GM18517 (cell line): Measurements from ENCODE around the gene WBP11.

Experiments used
- ATAC-seq: cut with Tn5 transposase; IDR thresholded peaks from one replicate; pipeline ENCODE4 v1.9.1; 2021; ENCODE audit warnings: mild to moderate bottlenecking, moderate library complexity; ENCODE audit not compliant: unreplicated experiment

The WBP11 gene

DNA sequence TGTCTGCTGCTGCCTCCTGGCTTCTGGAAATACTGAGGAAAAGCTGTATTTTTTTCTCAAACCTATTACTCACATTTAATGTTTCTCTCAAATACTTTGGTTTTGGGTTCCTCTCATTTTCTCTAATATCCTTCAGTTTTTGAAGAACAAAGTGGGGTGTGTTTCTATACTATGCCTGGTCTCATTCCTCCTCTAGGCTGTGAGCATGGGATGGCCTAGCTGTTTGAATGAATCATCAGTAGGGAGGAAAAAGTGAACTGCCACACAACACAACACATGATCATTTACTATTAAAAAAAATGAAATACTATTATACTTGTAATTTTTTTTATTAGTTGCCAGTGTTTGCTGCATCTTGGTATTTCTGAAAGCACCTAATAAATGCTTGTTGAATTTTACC is 22.0 kb upstream of the WBP11 start:
- ATAC-seq, result no peak

GRCh38 chr12:14824012-14824634 is 20.8 kb upstream of the WBP11 start:
- no peak for ATAC-seq

DNA sequence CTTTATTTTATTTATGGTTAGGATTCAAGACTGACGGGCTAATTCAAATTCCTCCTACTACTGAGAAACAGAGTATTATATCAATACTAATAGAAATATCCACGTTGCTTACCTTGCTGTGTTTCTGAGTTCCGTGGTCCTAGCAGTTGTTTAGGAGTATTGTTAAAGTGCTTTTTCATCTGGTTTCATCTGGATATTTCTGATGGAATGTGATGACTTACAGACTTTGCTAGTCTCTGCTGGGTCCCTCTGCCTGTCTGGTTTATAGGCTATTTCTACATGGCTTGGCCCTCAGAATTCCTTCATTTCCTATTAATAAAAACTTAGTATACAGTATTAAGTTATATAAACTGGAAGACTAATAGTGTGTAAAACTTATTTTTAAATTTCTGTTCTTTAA is 10.7 kb upstream of the WBP11 start, which contains the start of gene SMCO3:
TSS of gene SMCO3 (minus strand) at position 169 of the 400 bp plus-strand sequence. CDS start 7,502 bp downstream, outside the sequence.
- no peak for ATAC-seq

DNA sequence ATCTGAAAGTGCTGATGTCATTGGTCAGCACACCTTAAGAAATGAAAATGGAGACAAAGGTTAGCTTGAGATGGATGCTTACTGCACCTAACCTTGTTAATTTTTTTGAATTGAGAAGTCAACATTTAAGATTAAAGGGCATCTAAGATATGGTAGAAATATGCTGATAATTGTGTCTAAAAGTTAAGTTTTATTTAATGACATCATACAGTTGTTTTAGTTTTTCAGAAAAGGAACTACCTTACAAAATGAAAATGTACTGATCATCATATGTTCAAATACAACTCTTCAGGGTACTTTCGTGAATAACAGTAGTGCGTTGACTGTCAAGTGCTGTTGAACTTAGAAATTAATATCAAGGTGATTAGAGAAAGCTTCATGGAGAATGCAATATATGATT is 8.2 kb upstream of the WBP11 start:
- no peak for ATAC-seq

GRCh38 chr12:14810953-14811483 is 7.7 kb upstream of the WBP11 start:
- ATAC-seq, result no peak

- no peak for ATAC-seq
These were observed 7.1 kb upstream of the WBP11 start for GRCh38 chr12:14810167-14810952.

GRCh38 chr12:14803830-14804160 is 517 bp upstream of the WBP11 start:
- peak; percentile 26 for ATAC-seq

DNA sequence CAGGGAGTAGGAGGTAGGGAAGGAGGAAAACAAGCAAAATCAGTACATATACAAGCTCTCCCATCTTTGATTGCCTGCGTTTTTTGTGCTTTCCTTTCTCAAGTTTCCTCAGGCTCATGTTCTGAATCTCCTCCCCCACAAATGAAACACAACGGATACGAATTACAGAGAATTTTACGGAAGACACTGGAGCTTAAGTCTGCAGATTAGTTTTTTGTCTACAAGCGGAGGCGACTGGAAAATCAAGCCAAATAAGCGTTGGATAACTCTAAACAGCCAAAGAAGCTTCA is 612 bp downstream of the WBP11 start:
- no peak for ATAC-seq

- no peak for ATAC-seq
These were observed 1.0 kb downstream of the WBP11 start for GRCh38 chr12:14802247-14802646.

DNA sequence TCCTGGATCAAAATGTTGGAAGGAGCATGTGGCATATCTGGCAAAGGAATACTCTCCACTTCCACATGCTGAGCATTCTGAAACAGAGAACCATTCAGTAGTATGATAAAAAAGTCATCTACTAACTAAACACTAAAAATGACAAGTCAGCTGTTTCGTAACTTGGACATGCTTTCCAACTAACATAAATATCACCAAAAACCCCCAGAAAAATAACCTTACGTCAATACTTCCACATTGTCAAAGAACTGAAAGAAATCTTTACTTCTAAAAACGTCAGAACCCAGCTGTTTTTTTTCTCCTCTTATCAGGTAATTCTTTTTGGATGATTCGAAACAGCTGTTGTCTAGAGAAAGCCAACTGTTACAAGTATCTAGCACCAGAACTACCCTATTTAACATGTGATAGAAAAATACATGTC is 8.2 kb downstream of the WBP11 start:
- no peak for ATAC-seq

GRCh38 chr12:14785568-14785967 is 17.7 kb downstream of the WBP11 start:
- ATAC-seq, result no peak

GRCh38 chr12:14784471-14784870 is 18.8 kb downstream of the WBP11 start:
- ATAC-seq, result no peak

GRCh38 chr12:14782756-14783155 is 20.5 kb downstream of the WBP11 start:
- ATAC-seq, result no peak

DNA sequence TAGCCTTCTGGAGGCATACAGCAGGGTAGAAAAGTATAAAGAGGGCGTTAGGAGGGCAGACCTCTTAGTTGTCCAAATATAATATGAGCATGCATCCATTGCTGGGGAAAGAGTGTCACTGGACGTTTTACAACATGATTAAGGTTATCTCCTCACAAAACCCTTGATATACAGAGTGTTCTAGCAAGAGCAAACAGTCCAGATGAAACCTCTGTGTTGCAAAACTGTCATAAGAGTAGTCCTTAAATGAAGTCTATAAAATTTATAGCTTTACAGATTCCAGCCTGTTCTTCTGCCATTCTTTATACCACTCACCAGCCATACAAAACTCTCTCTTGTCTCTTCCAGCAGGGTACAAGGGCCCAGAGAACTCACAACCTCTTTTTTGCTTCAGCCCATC is 21.7 kb downstream of the WBP11 start:
- no peak for ATAC-seq

GRCh38 chr12:14780859-14781258 is 22.4 kb downstream of the WBP11 start:
- ATAC-seq, result no peak

DNA sequence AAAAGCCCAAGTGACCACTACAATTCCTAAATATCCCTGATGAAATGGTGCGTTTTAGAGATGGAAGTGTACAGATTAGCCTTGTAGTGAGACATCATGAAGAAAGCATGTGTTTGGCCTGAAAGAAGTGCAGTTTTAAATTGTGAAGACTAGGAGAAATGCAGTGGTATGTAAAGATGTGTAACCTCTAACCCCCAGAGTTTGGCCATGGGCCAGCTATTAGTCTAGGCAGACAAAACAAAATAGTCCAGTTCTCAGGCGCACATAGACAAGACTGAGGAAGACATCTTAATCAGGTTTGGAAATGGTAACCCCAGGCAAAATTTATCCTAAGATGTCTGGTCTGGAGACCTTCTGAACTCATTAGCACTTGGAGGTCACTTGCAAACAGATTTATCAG is 23.4 kb downstream of the WBP11 start:
- no peak for ATAC-seq

- no peak for ATAC-seq
These were observed 26.0 kb downstream of the WBP11 start for GRCh38 chr12:14777271-14777670.

GRCh38 chr12:14776236-14776961 is 26.9 kb downstream of the WBP11 start:
- no peak for ATAC-seq

- no peak for ATAC-seq
These were observed 27.7 kb downstream of the WBP11 start for GRCh38 chr12:14775636-14775980.

GRCh38 chr12:14774906-14775635 is 28.2 kb downstream of the WBP11 start:
- ATAC-seq, result no peak
